Suprapubic skin (tissue), 4 donors: Measurements from ENCODE around the gene WNT7A.

Experiments used
- CTCF ChIP-seq, 2 donors: fragments of 200-600 bp in 1 of 2; fragments of 450-650 bp in 1 of 2; sonication (generic) in 1 of 2; IDR thresholded peaks; one replicate each; pipeline ENCODE4 v1.5.1; 2016 to 2019; ENCODE audit warnings: antibody characterized with exemption in 2 of 2, mild to moderate bottlenecking in 1 of 2, moderate library complexity in 1 of 2
- EP300 ChIP-seq: sonication (generic); formaldehyde crosslinking; IDR thresholded peaks from one replicate; pipeline ENCODE4 v1.6.1; 2017; ENCODE audit warnings: antibody characterized with exemption
- POLR2A ChIP-seq, 2 donors: fragments of 450-650 bp; IDR thresholded peaks; one replicate each; pipeline ENCODE4 v1.6.1; 2017; ENCODE audit warnings: antibody characterized with exemption in 2 of 2, mild to moderate bottlenecking in 2 of 2, moderate library complexity in 2 of 2
- POLR2AphosphoS5 ChIP-seq, 3 donors: sonication (generic); formaldehyde crosslinking; IDR thresholded peaks; one replicate each; pipeline ENCODE4 v1.6.1; 2017; ENCODE audit warnings: antibody characterized with exemption in 3 of 3

- TF ChIP-seq CTCF (IDR thresholded peaks at IDR 0.05) (no peak), POLR2AphosphoS5 (IDR thresholded peaks at IDR 0.05) (no peak), POLR2A (IDR thresholded peaks at IDR 0.05) (no peak), EP300 (no peak)
Measured at GRCh38 chr3:13769422-13769821, 110.4 kb downstream of the WNT7A start.
